Lung (tissue), 12 donors: ENCODE measurements around the gene GPR137. TPM values are rescaled to one million over a fixed set of nuclear protein-coding genes. Genes with fewer than 3 reads are reported as not detected.
"Not testable (repeated sequence)": the region's sequence is repeated elsewhere in the genome, so short reads cannot be mapped to it uniquely, and the experiment has no call there.

Experiments
- ATAC-seq: fragments of 200-7000 bp; cut with Tn5 transposase; one replicate; pipeline ENCODE4 v1.9.1; 2020; ENCODE audit warnings: moderate number of reproducible peaks; ENCODE audit not compliant: insufficient read depth, low FRiP score
- DNase-seq, 3 donors: peaks; one replicate each; pipeline ENCODE4 v3.0.0-alpha.2; 2013 to 2017
- H3K27ac ChIP-seq, 2 donors: one replicate each; pipeline ENCODE4 v1.5.1; 2013; ENCODE audit warnings: mild to moderate bottlenecking in 2 of 2, moderate library complexity in 2 of 2, control low read depth in 1 of 2, inconsistent platforms in 1 of 2, low read depth in 1 of 2, low read length in 1 of 2
- H3K27me3 ChIP-seq, 3 donors: one replicate each; pipeline ENCODE4 v1.5.1; 2013; ENCODE audit warnings: low read length in 2 of 3; ENCODE audit not compliant: control insufficient read depth in 3 of 3, insufficient read depth in 3 of 3
- H3K36me3 ChIP-seq, 4 donors: one replicate each; pipeline ENCODE4 v1.5.1; 2013; ENCODE audit warnings: low read length in 4 of 4, mild to moderate bottlenecking in 1 of 4, moderate library complexity in 1 of 4; ENCODE audit not compliant: control insufficient read depth in 4 of 4, insufficient read depth in 4 of 4
- H3K4me1 ChIP-seq, 5 donors: one replicate each; pipeline ENCODE4 v1.5.1; 2013; ENCODE audit warnings: low read length in 5 of 5, mild to moderate bottlenecking in 2 of 5, moderate library complexity in 1 of 5; ENCODE audit not compliant: control insufficient read depth in 5 of 5, insufficient read depth in 5 of 5
- H3K4me3 ChIP-seq: one replicate; pipeline ENCODE4 v1.5.1; 2013; ENCODE audit warnings: mild to moderate bottlenecking, control low read depth, moderate library complexity
- H3K9ac ChIP-seq, 2 donors: one replicate each; pipeline ENCODE4 v1.5.1; 2013; ENCODE audit warnings: low read length in 2 of 2, control low read depth in 1 of 2; ENCODE audit not compliant: insufficient read depth in 1 of 2
- H3K9me3 ChIP-seq, 4 donors: one replicate each; pipeline ENCODE4 v1.5.1; 2013; ENCODE audit warnings: low read length in 3 of 4, mild to moderate bottlenecking in 1 of 4, moderate library complexity in 1 of 4; ENCODE audit not compliant: control insufficient read depth in 4 of 4, insufficient read depth in 3 of 4
- CTCF ChIP-seq: IDR thresholded peaks from 2 replicates; pipeline ENCODE4 v1.5.1; 2012; ENCODE audit warnings: mild to moderate bottlenecking; ENCODE audit errors: control extremely low read depth, extremely low read depth
- WGBS, 2 donors: extraction: QIAGEN DNeasy Blood & Tissue Kit; methylation state at CpG; one replicate each; pipeline ENCODE4 v1.1.7; 2013; 5-methylcytosine and 5-hydroxymethylcytosine counted together
- polyA plus RNA-seq, 2 donors: library from polyadenylated mRNA; stranded (reverse); fragments of 200-250 nt; gene quantifications; one replicate each; pipeline ENCODE4 v1.2.1, GENCODE V29; 2013
- total RNA-seq, 2 donors: library from RNA; depleted of rRNA in 1 of 2; stranded (reverse); fragments of >200 nt in 1 of 2; gene quantifications; one replicate each; pipeline ENCODE4 v1.2.1, GENCODE V29; 2014 to 2021
- donor health status: control.
- donor health status: control.
- donor health status: Bipolar disorder and iron deficiency.
- donor health status: healthy.
- donor health status: DM: yes; HTN: yes; CAD: no.

Gene GPR137
- total and polyA plus RNA-seq, 4 donors = 14.5 to 59.1 (median 27.5) TPM

GRCh38 chr11:64321533-64321932, 35.9 kb downstream of the GPR137 start:
- Histone ChIP-seq H3K4me3 (no peak overlapping the region), H3K9ac (no peak overlapping the region), H3K27me3 (no peaks in the 10 kb centered on the region), H3K27ac (peak overlapping the region in 1 of 2 donors; percentile 80), H3K36me3 (peaks cover 0 to 19% (median 0%) of the 10 kb centered on the region in 4 donors), H3K4me1 (peaks cover 0 to 15% (median 3%) of the 10 kb centered on the region in 5 donors), H3K9me3 (no peaks in the 10 kb centered on the region)
- ATAC-seq (no peak), DNase-seq (peak in 2 of 3 donors; percentile 32 to 59)
- TF ChIP-seq CTCF = no peak
- WGBS, 2 donors = 78 to 92% methylated on average over 5 of the region's 5 CpGs

GRCh38 chr11:64322925-64323260, 37.2 kb downstream of the GPR137 start:
- Histone ChIP-seq H3K27me3 (no peaks in the 10 kb centered on the region), H3K27ac (peak overlapping the region in 1 of 2 donors; percentile 85), H3K4me3 (no peak overlapping the region), H3K9ac (no peak overlapping the region), H3K36me3 (peaks cover 0 to 19% (median 0%) of the 10 kb centered on the region in 4 donors), H3K4me1 (peaks cover 0 to 15% (median 3%) of the 10 kb centered on the region in 5 donors), H3K9me3 (no peaks in the 10 kb centered on the region)
- WGBS, 2 donors = 73 to 84% methylated on average over 7 of the region's 7 CpGs
- DNase-seq (no peak), ATAC-seq (no peak)
- TF ChIP-seq CTCF = no peak

GRCh38 chr11:64323373-64323772, 37.7 kb downstream of the GPR137 start:
- no peaks in the 10 kb centered on the region for H3K9me3 ChIP-seq
- 63 to 66% methylated on average over 5 of the region's 5 CpGs for WGBS, 2 donors
- TF ChIP-seq CTCF = no peak
- ATAC-seq = no peak
- no peak overlapping the region for H3K4me3 ChIP-seq
- DNase-seq = no peak
- peak overlapping the region in 1 of 2 donors; percentile 85 for H3K27ac ChIP-seq
- H3K4me1 ChIP-seq = peaks cover 0 to 15% (median 3%) of the 10 kb centered on the region in 5 donors
- H3K36me3 ChIP-seq = peaks cover 0 to 19% (median 0%) of the 10 kb centered on the region in 4 donors
- H3K9ac ChIP-seq = no peak overlapping the region
- H3K27me3 ChIP-seq = no peaks in the 10 kb centered on the region

- not testable (repeated sequence) for ATAC-seq, H3K27me3 ChIP-seq, H3K9me3 ChIP-seq, H3K9ac ChIP-seq, H3K4me3 ChIP-seq, DNase-seq
- peaks cover 0 to 19% (median 0%) of the 10 kb centered on the region in 4 donors for H3K36me3 ChIP-seq
- peak overlapping the region in 1 of 2 donors; percentile 51 for H3K27ac ChIP-seq
- 84 to 88% methylated on average over 4 of the region's 4 CpGs for WGBS, 2 donors
- H3K4me1 ChIP-seq = peaks cover 0 to 12% (median under 1%) of the 10 kb centered on the region in 5 donors
Observed at GRCh38 chr11:64323984-64324383, 38.3 kb downstream of the GPR137 start.
